Right renal cortex interstitium (tissue), 3 donors: ENCODE results near the gene FAM219A. TPM values are rescaled to one million over a fixed set of nuclear protein-coding genes. Genes with fewer than 3 reads are reported as not detected.
"Not testable (repeated sequence)": the region's sequence is repeated elsewhere in the genome, so short reads cannot be mapped to it uniquely, and the experiment has no call there.

Experiments used
- DNase-seq, 3 donors: peaks; one replicate each; pipeline ENCODE4 v3.0.0-alpha.2; 2013; ENCODE audit warnings: low read depth in 3 of 3, low spot score in 2 of 3
- polyA plus RNA-seq, 3 donors: library from polyadenylated mRNA; unstranded; fragments of 120-200 nt; gene quantifications; one replicate each; pipeline ENCODE4 v1.2.1, GENCODE V29; 2013; ENCODE audit not compliant: insufficient read length in 3 of 3

Gene FAM219A
- polyA plus RNA-seq, 3 donors: 12.1 to 12.7 (median 12.2) TPM

GRCh38 chr9:34446951-34447350 lies 11.4 kb downstream of the FAM219A start:
- DNase-seq: no peak

GRCh38 chr9:34446468-34446891 lies 11.9 kb downstream of the FAM219A start:
- no peak for DNase-seq

- DNase-seq: no peak
These were observed 14.4 kb downstream of the FAM219A start for GRCh38 chr9:34443976-34444375.

- DNase-seq: no peak
These were observed 14.8 kb downstream of the FAM219A start for GRCh38 chr9:34443533-34443932.

- no peak for DNase-seq
These were observed 15.6 kb downstream of the FAM219A start for GRCh38 chr9:34442770-34443169.

- no peak for DNase-seq
These were observed 18.4 kb downstream of the FAM219A start for GRCh38 chr9:34440017-34440416.

- not testable (repeated sequence) for DNase-seq
These were observed 19.9 kb downstream of the FAM219A start for GRCh38 chr9:34438465-34438864.

GRCh38 chr9:34437926-34438307 lies 20.5 kb downstream of the FAM219A start:
- not testable (repeated sequence) for DNase-seq

- DNase-seq: peak in 2 of 3 donors; percentile 52 to 56
These were observed 21.1 kb downstream of the FAM219A start for GRCh38 chr9:34437006-34437925.

GRCh38 chr9:34431667-34432066 lies 26.7 kb downstream of the FAM219A start:
- DNase-seq: no peak

- DNase-seq: peak; percentile 47 to 68 (median 57)
These were observed 27.4 kb downstream of the FAM219A start for GRCh38 chr9:34430843-34431437.

GRCh38 chr9:34428325-34428958 lies 29.9 kb downstream of the FAM219A start:
- DNase-seq: no peak

- DNase-seq: no peak
These were observed 31.9 kb downstream of the FAM219A start for GRCh38 chr9:34426347-34427074.

GRCh38 chr9:34419716-34420504 lies 38.5 kb downstream of the FAM219A start:
- DNase-seq: no peak

GRCh38 chr9:34417734-34418133 lies 40.6 kb downstream of the FAM219A start:
- no peak for DNase-seq

- peak; percentile 45 to 71 (median 62) for DNase-seq
These were observed 45.0 kb downstream of the FAM219A start for GRCh38 chr9:34413231-34413852.

- DNase-seq: no peak
These were observed 46.0 kb downstream of the FAM219A start for GRCh38 chr9:34412336-34412735.

GRCh38 chr9:34409154-34409553 lies 49.2 kb downstream of the FAM219A start:
- DNase-seq: no peak

GRCh38 chr9:34408173-34408572 lies 50.2 kb downstream of the FAM219A start:
- DNase-seq: no peak

GRCh38 chr9:34406219-34406618 lies 52.2 kb downstream of the FAM219A start:
- DNase-seq: no peak
